Activated CD8-positive, alpha-beta T cell treated with anti-CD3 and anti-CD28 coated beads for 36 hours (primary cell): ENCODE data around the gene PSEN1. TPM values are rescaled to one million over a fixed set of nuclear protein-coding genes. Genes with fewer than 3 reads are reported as not detected.

Source experiments
- ATAC-seq: fragments of 200-7000 bp; cut with Tn5 transposase; one replicate; pipeline ENCODE4 v1.10.0; 2021; ENCODE audit warnings: mild to moderate bottlenecking, moderate library complexity
- CTCF ChIA-PET: fragments of 350-600 bp; sonication (Branson Sonifier 250); formaldehyde crosslinking; loops from one replicate; lab custom pipeline; 2021; ENCODE audit warnings: antibody characterized with exemption; lab: Charles Lee
- POLR2A ChIA-PET: fragments of 350-600 bp; sonication (Branson Sonifier 250); formaldehyde crosslinking; loops from one replicate; lab custom pipeline; 2021; ENCODE audit warnings: antibody characterized with exemption; lab: Charles Lee
- DNase-seq: peaks from one replicate; pipeline ENCODE4 v3.0.0-alpha.2; 2020
- H3K27ac Mint-ChIP-seq: one replicate; pipeline ENCODE4 v1.8.0; 2021; ENCODE audit warnings: mild to moderate bottlenecking, mixed read lengths
- H3K27me3 Mint-ChIP-seq: one replicate; pipeline ENCODE4 v1.8.0; 2021; ENCODE audit warnings: mixed read lengths
- H3K36me3 Mint-ChIP-seq: one replicate; pipeline ENCODE4 v1.8.0; 2021; ENCODE audit warnings: low read depth, mixed read lengths
- H3K4me1 Mint-ChIP-seq: one replicate; pipeline ENCODE4 v1.8.0; 2021; ENCODE audit warnings: low read depth, mixed read lengths
- H3K4me3 Mint-ChIP-seq: one replicate; pipeline ENCODE4 v1.8.0; 2021; ENCODE audit warnings: mild to moderate bottlenecking, moderate library complexity, mixed read lengths
- H3K9me3 Mint-ChIP-seq: one replicate; pipeline ENCODE4 v1.8.0; 2021; ENCODE audit warnings: mixed read lengths
- CTCF ChIP-seq: fragments of 200-600 bp; IDR thresholded peaks from one replicate; pipeline ENCODE4 v1.8.0; 2022; ENCODE audit warnings: antibody characterized with exemption, mild to moderate bottlenecking
- intact Hi-C: fragments of 100-400 bp; cut with micrococcal nuclease; formaldehyde crosslinking; loops from one replicate; pipeline ENCODE4 v1.10.0; 2022
- total RNA-seq, 2 experiments: library from RNA; stranded (reverse); gene quantifications; one replicate each; pipeline ENCODE4 v1.2.3, GENCODE V29; 2021

PSEN1 gene
- total RNA-seq, 2 experiments from 2014 or later = 23.1 to 23.2 TPM

GRCh38 chr14:73237219-73237785 is 101.0 kb downstream of the PSEN1 start, which contains the start of gene PAPLN:
TSS of gene PAPLN (plus strand) at chr14:73237506. CDS start at chr14:73239779, 2,273 bp downstream.
- POLR2A ChIA-PET = no interaction called here
- Mint-ChIP-seq H3K27ac (no peak within 1 kb of the TSS), H3K36me3 (no peaks in the 10 kb centered on the region), H3K9me3 (no peaks in the 10 kb centered on the region), H3K27me3 (peaks cover 71% of the 10 kb centered on the region), H3K4me3 (peak within 1 kb of the TSS; percentile 20), H3K4me1 (peaks cover 10% of the 10 kb centered on the region)
- no peak for TF ChIP-seq CTCF
- CTCF ChIA-PET = no interaction called here
- intact Hi-C loops = no loop called here
- ATAC-seq (peak; percentile 55), DNase-seq (no peak)

- peaks cover 13% of the 10 kb centered on the region for H3K4me1 Mint-ChIP-seq
- intact Hi-C loops = no loop called here
- TF ChIP-seq CTCF = no peak
- no peaks in the 10 kb centered on the region for H3K9me3 Mint-ChIP-seq
- CTCF ChIA-PET = no interaction called here
- H3K4me3 Mint-ChIP-seq = peak overlapping the region; percentile 20
- H3K27ac Mint-ChIP-seq = no peak overlapping the region
- POLR2A ChIA-PET = no interaction called here
- ATAC-seq = peak; percentile 21
- DNase-seq = no peak
- H3K27me3 Mint-ChIP-seq = peaks cover 70% of the 10 kb centered on the region
- no peaks in the 10 kb centered on the region for H3K36me3 Mint-ChIP-seq
Measured at GRCh38 chr14:73237786-73238423, 101.6 kb downstream of the PSEN1 start.

- DNase-seq = no peak
- CTCF ChIA-PET = interaction anchor here (1.2 kb wide), 1 partner anchor 57 kb away, joined by 3 read pairs; no protein-coding TSS in a partner anchor
- TF ChIP-seq CTCF = no peak
- intact Hi-C loops = no loop called here
- no peaks in the 10 kb centered on the region for H3K36me3 Mint-ChIP-seq
- H3K27ac Mint-ChIP-seq = no peak overlapping the region
- H3K9me3 Mint-ChIP-seq = no peaks in the 10 kb centered on the region
- peaks cover 73% of the 10 kb centered on the region for H3K27me3 Mint-ChIP-seq
- H3K4me1 Mint-ChIP-seq = peaks cover 13% of the 10 kb centered on the region
- peak overlapping the region; percentile 20 for H3K4me3 Mint-ChIP-seq
- ATAC-seq = peak; percentile 26
- POLR2A ChIA-PET = no interaction called here
Measured at GRCh38 chr14:73238424-73238852, 102.1 kb downstream of the PSEN1 start.

GRCh38 chr14:73238941-73239340 is 102.6 kb downstream of the PSEN1 start:
- Mint-ChIP-seq H3K27ac (no peak overlapping the region), H3K4me3 (no peak overlapping the region), H3K36me3 (no peaks in the 10 kb centered on the region), H3K4me1 (peaks cover 13% of the 10 kb centered on the region), H3K9me3 (no peaks in the 10 kb centered on the region), H3K27me3 (peaks cover 74% of the 10 kb centered on the region)
- intact Hi-C loops = no loop called here
- ChIA-PET POLR2A (no interaction called here), CTCF (interaction anchor here (0.9 to 1.2 kb wide), 2 partner anchors 32 to 56 kb away, joined by 3 read pairs; no protein-coding TSS in a partner anchor)
- no peak for DNase-seq
- no peak for ATAC-seq
- TF ChIP-seq CTCF = no peak
